NCI-H2196 treated with DMSO at 0.1 percent for 48 hours (cell line): ENCODE results near the gene MBP.
A peak's percentile ranks its signal among the peaks of the same experiment; 100 is the strongest.

Experiments used
- DNase-seq: peaks from one replicate; lab custom pipeline; 2025; ENCODE audit not compliant: unreplicated experiment; lab: John Stamatoyannopoulos, UW

The MBP gene

GRCh38 chr18:77054606-77055428, 77.8 kb downstream of the MBP start:
- DNase-seq = peak; percentile 77

- no peak for DNase-seq
Measured at GRCh38 chr18:77054288-77054605, 78.3 kb downstream of the MBP start.

DNA sequence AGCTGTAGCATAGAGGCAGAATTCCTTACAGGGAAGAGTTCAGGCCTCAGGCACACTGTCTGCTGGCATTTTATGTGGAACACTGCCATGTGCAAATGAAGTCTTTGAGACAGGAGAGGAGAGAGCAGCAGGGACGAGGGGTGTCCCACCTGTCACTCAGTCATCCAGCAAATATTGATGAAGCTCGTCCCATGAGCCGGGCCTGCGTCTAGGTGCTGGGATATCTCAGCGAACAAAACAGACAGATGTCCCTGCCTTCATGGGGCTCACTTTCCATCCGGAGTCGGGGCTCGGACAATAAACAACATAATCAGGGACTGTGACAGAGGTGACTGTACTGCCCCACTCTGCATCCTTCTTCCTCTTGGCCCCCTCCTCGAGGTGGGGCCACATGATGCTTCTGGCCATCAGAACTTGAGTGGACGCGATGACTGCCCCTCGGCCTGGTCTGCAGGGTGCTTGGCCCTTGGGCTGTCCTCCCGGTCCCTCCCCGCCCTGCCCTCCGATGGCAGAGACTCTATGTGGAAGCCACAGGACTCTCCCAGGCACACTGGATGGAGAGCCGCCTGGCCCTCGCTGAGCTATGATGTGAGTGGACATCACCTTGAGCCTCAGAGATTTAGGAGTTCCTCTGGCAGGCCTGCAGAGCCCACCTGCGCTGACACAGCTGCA, 78.8 kb downstream of the MBP start:
- DNase-seq = no peak

- DNase-seq = no peak
Measured at GRCh38 chr18:77052983-77053309, 79.6 kb downstream of the MBP start.

DNA sequence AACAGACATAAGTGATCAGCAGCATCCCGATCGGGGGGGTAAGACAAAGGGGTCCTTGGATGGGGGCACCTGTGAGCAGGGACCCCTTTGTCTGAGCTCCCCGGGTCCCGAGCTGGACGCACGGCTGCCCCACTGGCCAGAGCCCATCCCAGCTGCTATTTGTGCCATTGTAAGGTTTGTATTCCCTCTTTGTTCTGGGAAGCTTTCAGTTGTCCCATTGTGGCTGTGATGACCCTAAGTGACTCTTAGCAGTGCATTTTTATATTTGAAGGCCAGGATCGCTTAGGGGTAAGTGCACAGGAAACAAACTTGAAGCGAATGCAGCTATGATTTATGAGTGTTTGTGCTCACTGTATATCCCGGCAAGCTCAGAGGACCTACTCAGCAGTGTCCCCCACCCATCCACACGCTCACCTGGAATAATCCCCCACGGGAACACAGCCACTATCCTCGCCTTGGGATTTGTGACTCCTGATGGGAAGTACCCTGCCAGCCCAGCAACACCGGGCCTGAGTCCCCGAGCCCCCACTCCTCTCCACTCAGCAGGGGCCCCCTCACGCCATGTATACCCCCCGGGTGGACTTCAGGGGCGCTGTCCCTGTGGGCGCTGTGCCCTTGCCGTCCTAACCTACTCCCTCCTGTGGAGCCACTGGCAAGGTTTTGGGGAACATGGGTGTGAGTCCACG, 80.1 kb downstream of the MBP start:
- DNase-seq = no peak

DNA sequence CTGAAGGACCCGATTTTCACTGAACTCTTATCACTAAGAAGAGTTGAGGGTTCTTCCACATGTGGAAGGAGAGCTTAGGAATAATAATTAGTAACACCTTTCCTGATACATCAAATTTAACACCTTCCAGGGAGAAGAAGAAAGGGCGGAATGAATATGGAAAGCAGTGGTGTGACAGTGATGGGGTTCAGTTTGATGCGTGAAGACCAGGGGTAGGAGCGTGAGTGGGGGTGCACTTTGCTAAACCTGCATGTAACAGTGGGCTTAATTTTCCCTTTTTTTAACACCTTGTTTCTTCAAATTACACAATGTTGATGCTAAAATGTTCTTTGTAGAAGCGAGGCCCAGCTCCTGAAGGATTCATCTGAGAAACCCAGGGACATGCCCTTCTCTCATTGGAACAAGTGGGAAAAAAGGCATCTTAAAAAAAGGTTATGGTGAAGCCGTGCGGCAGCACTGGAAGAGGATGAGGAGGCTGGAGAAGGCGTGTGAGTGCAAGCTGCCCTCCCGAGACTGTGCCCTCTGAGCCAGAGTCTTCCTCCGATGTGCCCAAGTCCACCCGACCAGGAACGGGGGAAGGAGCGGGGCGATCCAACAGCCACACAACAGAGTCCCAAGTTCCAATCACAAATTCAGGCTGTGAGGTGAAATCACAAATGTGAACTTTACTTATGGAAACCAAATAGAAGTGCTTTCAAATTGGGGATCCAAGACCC, 80.8 kb downstream of the MBP start:
- no peak for DNase-seq

GRCh38 chr18:77049938-77050337, 82.6 kb downstream of the MBP start:
- DNase-seq = no peak

- DNase-seq = no peak
Measured at GRCh38 chr18:77047803-77048419, 84.7 kb downstream of the MBP start.

GRCh38 chr18:77046994-77047393, 85.6 kb downstream of the MBP start:
- DNase-seq = no peak

- DNase-seq = no peak
Measured at GRCh38 chr18:77046409-77046808, 86.2 kb downstream of the MBP start.

- no peak for DNase-seq
Measured at GRCh38 chr18:77045677-77046076, 86.9 kb downstream of the MBP start.

- DNase-seq = no peak
Measured at GRCh38 chr18:77044866-77045664, 87.5 kb downstream of the MBP start.

GRCh38 chr18:77043541-77044280, 88.9 kb downstream of the MBP start:
- DNase-seq = no peak

DNA sequence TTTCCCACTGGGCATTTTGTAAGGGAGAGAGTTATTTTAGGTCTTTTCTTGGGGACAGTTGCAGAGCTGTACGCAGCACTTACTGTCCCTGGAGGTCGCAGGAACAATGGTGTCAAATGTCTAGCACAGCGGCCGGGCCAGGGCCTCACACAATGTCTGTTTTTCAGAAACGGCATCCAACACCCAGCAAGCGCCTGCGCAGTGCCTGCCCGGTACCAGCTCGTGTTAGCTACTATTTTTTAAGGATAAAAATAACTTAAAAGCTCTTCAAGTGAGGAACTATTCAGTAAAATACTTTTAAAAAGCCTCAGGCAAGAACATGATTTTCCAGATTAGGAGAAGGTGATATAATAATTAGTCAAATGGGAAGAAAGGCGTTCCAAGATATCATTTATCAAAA, 90.0 kb downstream of the MBP start:
- no peak for DNase-seq

DNA sequence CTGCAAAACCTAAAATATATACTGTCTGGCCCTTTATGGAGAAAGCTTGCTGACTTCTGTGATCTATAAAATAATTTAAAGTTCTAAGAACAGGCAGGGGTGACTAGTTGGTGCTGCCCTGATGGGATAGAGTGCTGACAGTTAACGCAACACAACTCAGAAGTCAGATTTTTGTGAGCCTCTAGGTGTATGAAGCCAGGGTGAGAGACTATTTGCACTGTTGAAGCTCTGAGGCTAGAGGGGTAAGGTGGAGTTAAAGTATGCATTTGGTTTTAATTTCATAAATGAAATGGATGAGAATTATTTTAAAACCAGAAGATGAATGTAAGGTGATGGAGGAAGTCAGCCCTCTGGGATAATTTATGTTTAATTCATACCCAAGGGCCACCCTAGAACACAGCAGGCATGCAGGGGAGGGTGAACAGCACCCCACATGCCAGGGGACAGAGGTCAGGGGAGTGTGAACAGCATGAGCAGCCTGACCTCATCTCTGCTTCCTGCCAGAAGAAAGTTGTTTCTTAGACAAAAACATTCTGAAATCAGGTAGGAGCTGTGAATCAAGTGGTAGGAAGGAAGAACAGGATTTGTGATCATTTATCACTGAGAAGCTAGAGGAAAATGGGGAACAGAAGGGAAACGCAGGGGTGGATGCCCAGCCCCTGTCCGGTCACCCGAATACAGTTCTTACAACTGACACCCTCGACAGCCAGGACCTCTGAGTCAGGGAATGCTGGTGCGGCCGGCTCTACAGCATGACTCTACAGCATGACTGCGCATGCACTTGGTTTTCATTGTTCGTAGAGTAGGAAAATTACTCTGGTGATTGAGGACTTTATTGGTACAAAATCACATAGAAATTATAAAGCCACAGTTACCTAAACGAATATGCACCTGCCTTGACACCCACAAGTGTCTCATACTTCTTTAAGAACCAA, 93.1 kb downstream of the MBP start:
- no peak for DNase-seq

- no peak for DNase-seq
Measured at GRCh38 chr18:77038182-77038858, 94.3 kb downstream of the MBP start.

DNA sequence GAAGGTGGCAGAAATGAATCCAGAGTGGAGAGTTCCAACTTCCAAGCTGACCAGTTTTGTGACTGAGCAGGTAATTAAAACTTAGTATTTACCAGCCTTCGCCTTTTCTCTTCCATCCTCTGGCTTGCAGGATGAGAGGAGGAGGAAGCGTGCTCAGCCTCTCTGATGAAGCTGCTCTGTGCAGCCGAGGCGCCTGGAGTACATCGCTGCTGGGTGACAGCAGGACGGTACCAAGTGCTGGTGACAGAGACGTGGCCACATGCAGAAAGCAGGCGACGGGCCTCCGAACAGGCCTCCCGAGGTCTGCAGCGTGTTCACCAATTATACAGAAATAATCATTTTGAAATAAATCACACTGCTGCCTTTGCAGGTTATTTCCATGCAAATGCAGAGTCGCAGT, 95.0 kb downstream of the MBP start:
- DNase-seq = no peak
